Activated naive CD4-positive, alpha-beta T cell treated with anti-CD3 and anti-CD28 coated beads for 36 hours (primary cell): ENCODE measurements around the gene PCDHGB6. TPM values are rescaled to one million over a fixed set of nuclear protein-coding genes. Genes with fewer than 3 reads are reported as not detected.
"Not testable (repeated sequence)": the region's sequence is repeated elsewhere in the genome, so short reads cannot be mapped to it uniquely, and the experiment has no call there.

ENCODE experiments used
- CTCF ChIA-PET: fragments of 350-600 bp; sonication (Branson Sonifier 250); formaldehyde crosslinking; loops from one replicate; lab custom pipeline; 2021; ENCODE audit warnings: antibody characterized with exemption; lab: Charles Lee
- DNase-seq: peaks from one replicate; pipeline ENCODE4 v3.0.0-alpha.2; 2020
- H3K27ac Mint-ChIP-seq: one replicate; pipeline ENCODE4 v1.8.0; 2021; ENCODE audit warnings: mild to moderate bottlenecking, mixed read lengths
- H3K27me3 Mint-ChIP-seq: one replicate; pipeline ENCODE4 v1.8.0; 2021; ENCODE audit warnings: low read depth, mixed read lengths
- H3K36me3 Mint-ChIP-seq: one replicate; pipeline ENCODE4 v1.8.0; 2021; ENCODE audit warnings: low read depth, mixed read lengths
- H3K4me1 Mint-ChIP-seq: one replicate; pipeline ENCODE4 v1.8.0; 2021; ENCODE audit warnings: low read depth, mixed read lengths
- H3K4me3 Mint-ChIP-seq: one replicate; pipeline ENCODE4 v1.8.0; 2021; ENCODE audit warnings: mild to moderate bottlenecking, moderate library complexity, mixed read lengths
- H3K9me3 Mint-ChIP-seq: one replicate; pipeline ENCODE4 v1.8.0; 2021; ENCODE audit warnings: mixed read lengths
- intact Hi-C: fragments of 100-400 bp; cut with micrococcal nuclease; formaldehyde crosslinking; loops from one replicate; pipeline ENCODE4 v1.15.1; 2023
- total RNA-seq, 2 experiments: library from RNA; stranded (reverse); gene quantifications; one replicate each; pipeline ENCODE4 v1.2.3, GENCODE V29; 2021

The PCDHGB6 gene
- total RNA-seq, 2 experiments from 2014 or later = 0.05 TPM; not detected in 1

DNA sequence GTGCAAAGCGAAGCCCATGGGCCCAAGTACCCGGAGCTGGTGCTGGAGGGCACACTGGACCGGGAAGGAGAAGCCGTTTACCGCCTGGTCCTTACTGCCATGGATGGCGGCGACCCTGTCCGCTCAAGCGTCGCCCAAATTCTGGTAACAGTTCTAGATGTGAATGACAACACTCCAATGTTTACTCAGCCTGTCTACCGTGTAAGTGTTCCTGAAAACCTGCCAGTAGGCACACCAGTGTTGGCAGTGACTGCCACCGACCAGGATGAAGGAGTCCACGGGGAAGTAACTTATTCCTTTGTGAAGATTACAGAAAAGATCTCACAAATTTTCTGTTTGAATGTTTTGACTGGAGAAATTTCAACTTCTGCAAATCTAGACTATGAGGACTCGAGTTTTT lies 33.2 kb upstream of the PCDHGB6 start:
- H3K27ac Mint-ChIP-seq = no peak overlapping the region
- peaks cover 57% of the 10 kb centered on the region for H3K27me3 Mint-ChIP-seq
- intact Hi-C loops = loop anchor here (5.0 to 10.0 kb wide), 3 partner anchors 33 to 160 kb away; partner anchors contain the start of genes PCDHB13, PCDHGA11 and PCDHGB6
- no peak overlapping the region for H3K4me3 Mint-ChIP-seq
- peaks cover 4% of the 10 kb centered on the region for H3K4me1 Mint-ChIP-seq
- no peak for DNase-seq
- peaks cover 11% of the 10 kb centered on the region for H3K36me3 Mint-ChIP-seq
- CTCF ChIA-PET = interaction anchor here (1.0 to 1.2 kb wide), 2 partner anchors 11 to 46 kb away, joined by 3 to 4 read pairs; partner anchors contain the start of genes PCDHGA11 and PCDHGA5
- peaks cover 29% of the 10 kb centered on the region for H3K9me3 Mint-ChIP-seq

DNA sequence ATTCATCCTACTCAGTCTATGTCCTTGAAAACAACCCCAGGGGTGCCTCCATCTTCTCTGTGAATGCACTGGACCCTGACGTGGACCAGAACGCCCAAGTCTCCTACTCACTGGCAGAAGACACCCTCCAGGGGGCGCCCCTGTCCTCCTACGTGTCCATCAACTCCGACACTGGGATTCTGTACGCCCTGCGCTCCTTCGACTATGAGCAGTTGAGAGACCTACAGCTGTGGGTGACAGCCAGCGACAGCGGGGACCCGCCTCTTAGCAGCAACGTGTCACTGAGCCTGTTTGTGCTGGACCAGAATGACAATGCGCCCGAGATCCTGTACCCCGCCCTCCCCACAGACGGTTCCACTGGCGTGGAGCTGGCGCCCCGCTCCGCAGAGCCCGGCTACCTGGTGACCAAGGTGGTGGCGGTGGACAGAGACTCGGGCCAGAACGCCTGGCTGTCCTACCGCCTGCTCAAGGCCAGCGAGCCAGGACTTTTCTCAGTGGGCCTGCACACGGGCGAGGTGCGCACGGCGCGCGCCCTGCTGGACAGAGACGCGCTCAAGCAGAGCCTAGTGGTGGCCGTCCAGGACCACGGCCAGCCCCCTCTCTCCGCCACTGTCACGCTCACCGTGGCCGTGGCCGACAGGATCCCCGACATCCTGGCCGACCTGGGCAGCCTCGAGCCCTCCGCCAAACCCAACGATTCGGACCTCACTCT lies 32.2 kb upstream of the PCDHGB6 start:
- H3K9me3 Mint-ChIP-seq = peaks cover 29% of the 10 kb centered on the region
- peaks cover 51% of the 10 kb centered on the region for H3K27me3 Mint-ChIP-seq
- not testable (repeated sequence) for H3K4me3 Mint-ChIP-seq, DNase-seq, H3K27ac Mint-ChIP-seq, H3K4me1 Mint-ChIP-seq
- intact Hi-C loops = loop anchor here (10.0 kb wide), 1 partner anchor 161 kb away; the partner anchor contains the start of gene PCDHB13
- peaks cover 11% of the 10 kb centered on the region for H3K36me3 Mint-ChIP-seq
- CTCF ChIA-PET = interaction anchor here (0.7 kb wide), 1 partner anchor 12 kb away, joined by 4 read pairs; the partner anchor contains the start of gene PCDHGB4

GRCh38 chr5:141382469-141383294 lies 25.1 kb upstream of the PCDHGB6 start, which contains the start of gene PCDHGA7:
PCDHGA7 (plus strand) TSS chr5:141382742; CDS start chr5:141382900, 158 bp downstream.
- H3K4me1 Mint-ChIP-seq = no peaks in the 10 kb centered on the region
- intact Hi-C loops = no loop called here
- H3K27me3 Mint-ChIP-seq = peaks cover 66% of the 10 kb centered on the region
- no peak for DNase-seq
- CTCF ChIA-PET = no interaction called here
- peaks cover 15% of the 10 kb centered on the region for H3K9me3 Mint-ChIP-seq
- no peak within 1 kb of the TSS for H3K27ac Mint-ChIP-seq
- peaks cover 9% of the 10 kb centered on the region for H3K36me3 Mint-ChIP-seq
- peak within 1 kb of the TSS; percentile 66 for H3K4me3 Mint-ChIP-seq

- peaks cover 7% of the 10 kb centered on the region for H3K36me3 Mint-ChIP-seq
- peaks cover 16% of the 10 kb centered on the region for H3K9me3 Mint-ChIP-seq
- H3K27me3 Mint-ChIP-seq = peaks cover 69% of the 10 kb centered on the region
- no peak overlapping the region for H3K27ac Mint-ChIP-seq
- CTCF ChIA-PET = no interaction called here
- H3K4me3 Mint-ChIP-seq = no peak overlapping the region
- no peak for DNase-seq
- H3K4me1 Mint-ChIP-seq = no peaks in the 10 kb centered on the region
- intact Hi-C loops = no loop called here
Observed at GRCh38 chr5:141383345-141383744, 24.5 kb upstream of the PCDHGB6 start.

DNA sequence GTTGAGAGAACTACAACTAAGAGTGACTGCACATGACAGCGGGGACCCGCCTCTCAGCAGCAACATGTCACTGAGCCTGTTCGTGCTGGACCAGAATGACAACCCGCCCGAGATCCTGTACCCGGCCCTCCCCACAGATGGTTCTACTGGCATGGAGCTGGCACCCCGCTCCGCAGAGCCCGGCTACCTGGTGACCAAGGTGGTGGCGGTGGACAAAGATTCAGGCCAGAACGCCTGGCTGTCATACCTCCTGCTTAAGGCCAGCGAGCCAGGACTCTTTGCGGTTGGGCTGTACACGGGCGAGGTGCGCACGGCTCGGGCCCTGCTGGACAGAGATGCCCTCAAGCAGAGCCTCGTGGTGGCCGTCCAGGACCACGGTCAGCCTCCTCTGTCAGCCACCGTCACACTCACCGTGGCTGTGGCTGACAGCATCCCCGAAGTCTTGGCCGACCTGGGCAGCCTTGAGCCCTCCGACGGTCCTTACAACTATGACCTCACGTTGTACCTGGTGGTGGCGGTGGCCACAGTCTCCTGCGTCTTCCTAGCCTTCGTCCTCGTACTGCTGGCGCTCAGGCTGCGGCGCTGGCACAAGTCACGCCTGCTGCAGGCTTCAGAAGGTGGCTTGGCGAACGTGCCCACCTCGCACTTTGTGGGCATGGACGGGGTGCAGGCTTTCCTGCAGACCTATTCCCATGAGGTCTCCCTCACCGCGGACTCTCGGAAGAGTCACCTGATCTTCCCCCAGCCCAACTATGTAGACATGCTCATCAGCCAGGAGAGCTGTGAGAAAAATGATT lies 23.2 kb upstream of the PCDHGB6 start:
- CTCF ChIA-PET = interaction anchor here (0.9 kb wide), 1 partner anchor 36 kb away, joined by 4 read pairs; the partner anchor contains the start of gene PCDHGA11
- intact Hi-C loops = no loop called here
- Mint-ChIP-seq H3K4me3 (no peak overlapping the region), H3K4me1 (no peaks in the 10 kb centered on the region), H3K9me3 (peaks cover 21% of the 10 kb centered on the region), H3K27me3 (peaks cover 73% of the 10 kb centered on the region), H3K36me3 (peaks cover 10% of the 10 kb centered on the region), H3K27ac (no peak overlapping the region)
- DNase-seq = no peak

- H3K4me1 Mint-ChIP-seq, intact Hi-C loops, H3K27ac Mint-ChIP-seq: not testable (repeated sequence)
- peaks cover 18% of the 10 kb centered on the region for H3K36me3 Mint-ChIP-seq
- H3K27me3 Mint-ChIP-seq = peaks cover 75% of the 10 kb centered on the region
- DNase-seq = peak; percentile 39
- peaks cover 31% of the 10 kb centered on the region for H3K9me3 Mint-ChIP-seq
- CTCF ChIA-PET = interaction anchor here (0.6 to 2.4 kb wide), 7 partner anchors 10 to 91 kb away, joined by 3 to 8 read pairs (median 4); partner anchors contain the start of genes PCDHGA11, PCDHGB3 and PCDHGB5
- peak within 1 kb of the TSS; percentile 54 for H3K4me3 Mint-ChIP-seq
Observed at GRCh38 chr5:141387557-141388311, 20.1 kb upstream of the PCDHGB6 start, which contains the start of gene PCDHGB4. PCDHGB4 (plus strand) TSS chr5:141387698; CDS start chr5:141387885, 187 bp downstream.

GRCh38 chr5:141388661-141389060 lies 19.2 kb upstream of the PCDHGB6 start:
- CTCF ChIA-PET = interaction anchor here (0.6 to 2.4 kb wide), 2 partner anchors 32 to 40 kb away, joined by 3 to 6 read pairs; partner anchors contain the start of gene PCDHGA11

GRCh38 chr5:141389153-141390042 lies 18.4 kb upstream of the PCDHGB6 start:
- CTCF ChIA-PET = interaction anchor here (0.6 to 2.4 kb wide), 6 partner anchors 17 to 203 kb away, joined by 3 to 6 read pairs (median 4); partner anchors contain the start of genes PCDHB9, PCDHGA11 and PCDHGC3
- Mint-ChIP-seq H3K27me3 (peaks cover 74% of the 10 kb centered on the region), H3K4me1 (no peaks in the 10 kb centered on the region), H3K9me3 (peaks cover 29% of the 10 kb centered on the region), H3K4me3 (no peak overlapping the region), H3K27ac (no peak overlapping the region), H3K36me3 (peaks cover 22% of the 10 kb centered on the region)
- intact Hi-C loops = no loop called here
- DNase-seq = no peak

More at GRCh38 chr5:141388661-141389060, 19.2 kb upstream of the PCDHGB6 start:
- no peaks in the 10 kb centered on the region for H3K4me1 Mint-ChIP-seq
- no peak overlapping the region for H3K27ac Mint-ChIP-seq
- peaks cover 30% of the 10 kb centered on the region for H3K9me3 Mint-ChIP-seq
- intact Hi-C loops = no loop called here
- no peak for DNase-seq
- no peak overlapping the region for H3K4me3 Mint-ChIP-seq
- H3K36me3 Mint-ChIP-seq = peaks cover 21% of the 10 kb centered on the region
- H3K27me3 Mint-ChIP-seq = peaks cover 74% of the 10 kb centered on the region

- Mint-ChIP-seq H3K4me1 (no peaks in the 10 kb centered on the region), H3K36me3 (peaks cover 19% of the 10 kb centered on the region), H3K27me3 (peaks cover 62% of the 10 kb centered on the region), H3K27ac (no peak within 1 kb of the TSS), H3K9me3 (peaks cover 23% of the 10 kb centered on the region), H3K4me3 (no peak within 1 kb of the TSS)
- intact Hi-C loops = no loop called here
- no peak for DNase-seq
- CTCF ChIA-PET = interaction anchor here (1.1 to 2.0 kb wide), 3 partner anchors 28 to 165 kb away, joined by 3 to 6 read pairs (median 4); partner anchors contain the start of gene PCDHGA11
Observed at GRCh38 chr5:141392429-141393198, 15.2 kb upstream of the PCDHGB6 start, which contains the start of gene PCDHGA8. PCDHGA8 (plus strand) TSS chr5:141392633; CDS start chr5:141392814, 181 bp downstream.
